Measurements from ENCODE around the gene CTDSPL. TPM values are rescaled to one million over a fixed set of nuclear protein-coding genes. Genes with fewer than 3 reads are reported as not detected.

CTDSPL gene
- total RNA-seq, 6 donors from 2014 or later, result 35.6 to 78.1 (median 55.5) TPM

DNA sequence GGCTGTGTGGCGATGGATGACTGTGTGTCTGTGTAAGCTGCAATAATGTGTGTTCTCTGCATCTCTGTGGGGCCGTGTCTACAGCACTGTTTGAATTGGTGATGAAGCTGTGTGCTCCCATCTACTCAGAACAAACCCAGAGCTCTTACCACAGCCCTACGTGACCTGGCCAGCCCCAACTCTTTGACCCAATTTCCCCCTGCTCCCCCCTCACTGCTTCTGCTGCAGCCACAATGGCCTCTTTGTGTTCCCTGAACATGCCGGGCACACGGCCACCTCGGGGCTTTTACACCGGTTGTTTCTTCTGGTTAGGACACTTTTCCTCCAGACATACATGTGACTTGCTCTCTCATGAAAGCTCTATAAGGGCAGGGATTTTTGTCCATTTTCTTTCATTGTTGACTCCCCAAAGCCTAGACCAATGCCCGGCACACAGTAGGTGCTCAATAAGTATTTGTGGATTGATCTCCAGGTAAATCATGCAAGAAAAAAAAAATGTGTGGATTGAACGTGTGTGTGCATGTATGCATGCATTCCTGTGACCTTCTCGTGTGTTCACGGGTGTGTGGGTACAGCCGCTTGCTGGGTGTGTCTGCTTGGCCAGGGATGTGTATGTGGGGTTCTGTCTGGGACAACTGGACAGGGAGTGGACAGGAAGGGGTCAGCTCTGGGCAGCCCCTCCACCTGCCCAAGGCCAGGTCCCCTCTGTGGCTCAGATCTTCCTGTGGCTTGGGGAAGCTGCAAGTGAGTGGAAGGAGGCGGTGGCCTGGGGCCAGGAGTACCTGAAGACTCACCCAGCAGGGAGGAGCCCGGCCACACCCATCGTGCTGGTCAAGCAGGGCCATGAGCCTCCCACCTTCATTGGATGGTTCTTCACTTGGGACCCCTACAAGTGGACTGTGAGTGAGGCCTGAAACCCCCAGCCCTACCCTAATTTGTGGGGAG, 143.7 kb downstream of the CTDSPL start:
- Histone ChIP-seq H3K27ac (no peak overlapping the region), H3K27me3 (no peaks in the 10 kb centered on the region), H3K9me3 (no peaks in the 10 kb centered on the region), H3K4me3 (no peak overlapping the region), H3K4me1 (peaks cover 3 to 15% (median 8%) of the 10 kb centered on the region in 4 donors), H3K36me3 (peaks cover 2 to 69% (median 43%) of the 10 kb centered on the region in 4 donors)
- no peak for TF ChIP-seq POLR2AphosphoS5 (IDR thresholded peaks at IDR 0.05)
- TF ChIP-seq, protein P1, sequence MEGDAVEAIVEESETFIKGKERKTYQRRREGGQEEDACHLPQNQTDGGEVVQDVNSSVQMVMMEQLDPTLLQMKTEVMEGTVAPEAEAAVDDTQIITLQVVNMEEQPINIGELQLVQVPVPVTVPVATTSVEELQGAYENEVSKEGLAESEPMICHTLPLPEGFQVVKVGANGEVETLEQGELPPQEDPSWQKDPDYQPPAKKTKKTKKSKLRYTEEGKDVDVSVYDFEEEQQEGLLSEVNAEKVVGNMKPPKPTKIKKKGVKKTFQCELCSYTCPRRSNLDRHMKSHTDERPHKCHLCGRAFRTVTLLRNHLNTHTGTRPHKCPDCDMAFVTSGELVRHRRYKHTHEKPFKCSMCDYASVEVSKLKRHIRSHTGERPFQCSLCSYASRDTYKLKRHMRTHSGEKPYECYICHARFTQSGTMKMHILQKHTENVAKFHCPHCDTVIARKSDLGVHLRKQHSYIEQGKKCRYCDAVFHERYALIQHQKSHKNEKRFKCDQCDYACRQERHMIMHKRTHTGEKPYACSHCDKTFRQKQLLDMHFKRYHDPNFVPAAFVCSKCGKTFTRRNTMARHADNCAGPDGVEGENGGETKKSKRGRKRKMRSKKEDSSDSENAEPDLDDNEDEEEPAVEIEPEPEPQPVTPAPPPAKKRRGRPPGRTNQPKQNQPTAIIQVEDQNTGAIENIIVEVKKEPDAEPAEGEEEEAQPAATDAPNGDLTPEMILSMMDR (IDR thresholded peaks at IDR 0.05), result no peak
- TF ChIP-seq POLR2A (IDR thresholded peaks at IDR 0.05), result no peak
- TF ChIP-seq EP300 (IDR thresholded peaks at IDR 0.05), result no peak
- WGBS, 2 donors, result 79 to 81% methylated on average over 10 to 15 of the region's 15 CpGs
- ATAC-seq (ENCODE audit: low FRiP score in 2 of 2) (no peak), DNase-seq (no peak)

DNA sequence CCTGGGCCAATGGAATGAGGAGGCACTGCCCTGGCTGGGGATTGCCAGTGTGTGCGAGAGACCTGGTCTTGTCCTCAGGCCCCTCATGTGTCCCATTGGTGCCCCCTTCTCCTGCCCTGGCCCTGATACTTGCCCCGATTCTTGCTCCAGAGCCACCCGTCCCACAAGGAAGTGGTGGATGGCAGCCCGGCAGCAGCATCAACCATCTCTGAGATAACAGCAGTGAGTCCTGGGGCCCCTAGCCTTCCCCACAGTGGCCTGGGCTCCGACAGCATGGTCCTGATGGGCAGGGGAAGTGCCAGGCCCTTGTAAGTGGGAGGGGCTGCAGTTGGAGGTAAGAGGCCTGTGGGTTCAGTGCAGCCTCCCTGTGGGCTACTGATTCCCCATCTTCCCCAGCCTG, 144.4 kb downstream of the CTDSPL start:
- TF ChIP-seq POLR2AphosphoS5 (IDR thresholded peaks at IDR 0.05), result no peak
- TF ChIP-seq EP300 (IDR thresholded peaks at IDR 0.05), result no peak
- TF ChIP-seq POLR2A (IDR thresholded peaks at IDR 0.05), result no peak
- TF ChIP-seq, protein P1 (IDR thresholded peaks at IDR 0.05), result no peak
- H3K9me3 ChIP-seq, result no peaks in the 10 kb centered on the region
- no peaks in the 10 kb centered on the region for H3K27me3 ChIP-seq
- peaks cover 2 to 72% (median 46%) of the 10 kb centered on the region in 4 donors for H3K36me3 ChIP-seq
- H3K4me3 ChIP-seq, result no peak overlapping the region
- peaks cover 3 to 15% (median 8%) of the 10 kb centered on the region in 4 donors for H3K4me1 ChIP-seq
- no peak for ATAC-seq (ENCODE audit: low FRiP score in 2 of 2)
- WGBS, 2 donors, result 89 to 92% methylated on average over 5 of the region's 5 CpGs
- no peak overlapping the region for H3K27ac ChIP-seq
- DNase-seq, result no peak

DNA sequence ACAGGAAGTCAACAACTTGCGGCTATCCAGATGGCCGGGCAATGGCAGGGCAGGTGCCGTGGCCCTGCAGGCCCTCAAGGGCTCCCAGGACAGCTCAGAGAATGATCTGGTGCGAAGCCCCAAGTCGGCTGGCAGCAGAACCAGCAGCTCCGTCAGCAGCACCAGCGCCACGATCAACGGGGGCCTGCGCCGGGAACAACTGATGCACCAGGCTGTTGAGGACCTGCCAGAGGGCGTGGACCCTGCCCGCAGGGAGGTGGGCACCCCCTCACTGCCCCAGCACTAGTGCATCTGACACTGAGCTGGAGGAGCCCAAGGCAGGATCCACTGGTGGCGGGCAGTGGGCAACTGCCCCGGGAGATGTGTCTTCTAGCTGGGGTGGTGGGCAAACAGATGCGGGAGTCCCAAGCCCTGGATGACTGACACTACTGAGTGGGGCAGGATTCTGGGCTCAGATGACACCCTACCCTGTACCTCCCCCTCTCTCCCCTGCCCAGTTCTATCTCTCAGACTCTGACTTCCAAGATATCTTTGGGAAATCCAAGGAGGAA, 144.8 kb downstream of the CTDSPL start:
- DNase-seq, result peak in 1 of 2 donors; percentile 83

DNA sequence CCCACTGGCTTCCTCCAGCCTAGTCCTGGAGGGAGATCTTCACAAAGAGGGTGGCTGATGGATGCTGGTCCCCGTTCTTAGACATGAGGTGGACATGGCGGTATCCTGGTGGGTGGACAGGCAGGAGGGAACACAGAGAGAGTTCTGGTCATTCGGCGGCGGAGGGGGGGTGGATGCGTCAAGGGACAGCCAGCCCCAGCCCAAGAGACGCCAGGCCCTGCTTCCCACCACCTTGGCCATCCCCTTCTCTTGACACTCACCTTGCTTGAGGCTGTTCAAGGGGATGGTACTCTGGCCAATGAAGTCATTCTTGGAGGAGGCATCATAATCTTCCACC, 146.0 kb downstream of the CTDSPL start:
- 95 to 100% methylated on average over 4 to 7 of the region's 7 CpGs for WGBS, 2 donors
- H3K36me3 ChIP-seq, result peaks cover 2 to 61% (median 41%) of the 10 kb centered on the region in 4 donors

More for the DNA sequence above, 144.8 kb downstream of the CTDSPL start:
- TF ChIP-seq EP300 (IDR thresholded peaks at IDR 0.05), result no peak
- TF ChIP-seq POLR2A (IDR thresholded peaks at IDR 0.05), result no peak
- TF ChIP-seq POLR2AphosphoS5 (IDR thresholded peaks at IDR 0.05), result no peak
- TF ChIP-seq, protein P1 (IDR thresholded peaks at IDR 0.05), result no peak
- Histone ChIP-seq H3K4me1 (peaks cover 3 to 15% (median 8%) of the 10 kb centered on the region in 4 donors), H3K4me3 (no peak overlapping the region), H3K27me3 (no peaks in the 10 kb centered on the region), H3K36me3 (peaks cover 2 to 71% (median 46%) of the 10 kb centered on the region in 4 donors), H3K27ac (no peak overlapping the region), H3K9me3 (no peaks in the 10 kb centered on the region)
- WGBS, 2 donors, result 92 to 100% methylated on average over 2 to 13 of the region's 16 CpGs
- no peak for ATAC-seq (ENCODE audit: low FRiP score in 2 of 2)

More for the DNA sequence above, 146.0 kb downstream of the CTDSPL start:
- Histone ChIP-seq H3K9me3 (no peaks in the 10 kb centered on the region), H3K27ac (no peak overlapping the region), H3K4me3 (no peak overlapping the region), H3K27me3 (no peaks in the 10 kb centered on the region), H3K4me1 (peaks cover 3 to 15% (median 8%) of the 10 kb centered on the region in 4 donors)
- DNase-seq (no peak), ATAC-seq (ENCODE audit: low FRiP score in 2 of 2) (no peak)
- no peak for TF ChIP-seq POLR2AphosphoS5 (IDR thresholded peaks at IDR 0.05)
- TF ChIP-seq EP300 (IDR thresholded peaks at IDR 0.05), result no peak
- TF ChIP-seq POLR2A (IDR thresholded peaks at IDR 0.05), result no peak
- TF ChIP-seq, protein P1 (IDR thresholded peaks at IDR 0.05), result no peak
